Peyer's patch (tissue), 4 donors: ENCODE data around the gene SAMD11. TPM values are rescaled to one million over a fixed set of nuclear protein-coding genes. Genes with fewer than 3 reads are reported as not detected.

Source experiments
- DNase-seq, 3 donors: peaks; one replicate each; pipeline ENCODE4 v3.0.0-alpha.2; 2017 to 2019
- H3K27ac ChIP-seq, 4 donors: fragments of 200-600 bp; sonication (generic); one replicate each; pipeline ENCODE4 v1.5.1; 2016 to 2019
- H3K27me3 ChIP-seq, 2 donors: fragments of 200-600 bp; sonication (generic); one replicate each; pipeline ENCODE4 v1.5.1; 2019
- H3K36me3 ChIP-seq, 3 donors: fragments of 200-600 bp; sonication (generic); one replicate each; pipeline ENCODE4 v1.5.1; 2016 to 2019
- H3K4me1 ChIP-seq, 4 donors: fragments of 200-600 bp; sonication (generic); one replicate each; pipeline ENCODE4 v1.5.1; 2016 to 2019
- H3K4me3 ChIP-seq, 4 donors: fragments of 200-600 bp; sonication (generic); 1 replicate in 3 of 4; 2 replicates in 1 of 4; pipeline ENCODE4 v1.5.1; 2016 to 2019; ENCODE audit warnings: mild to moderate bottlenecking in 1 of 4
- H3K9me3 ChIP-seq, 4 donors: fragments of 200-600 bp; sonication (generic); one replicate each; pipeline ENCODE4 v1.5.1; 2016 to 2019; ENCODE audit warnings: mild to moderate bottlenecking in 1 of 4
- POLR2A ChIP-seq, 2 donors: fragments of 450-650 bp; IDR thresholded peaks; one replicate each; pipeline ENCODE4 v1.5.1; 2017; ENCODE audit warnings: antibody characterized with exemption in 2 of 2, mild to moderate bottlenecking in 2 of 2, moderate library complexity in 2 of 2
- total RNA-seq, 4 donors: library from RNA; depleted of rRNA; stranded (reverse); fragments of >200 nt; gene quantifications; one replicate each; pipeline ENCODE4 v1.1.0, GENCODE V29; 2016
- TF ChIP-seq, protein P1 (sequence below), 6 experiments: fragments of 450-650 bp in 4 of 6; fragments of 200-600 bp in 2 of 6; sonication (generic) in 1 of 6; IDR thresholded peaks; one replicate each; pipeline ENCODE4 v1.5.1; 2017 to 2019; ENCODE audit warnings: antibody characterized with exemption in 6 of 6, mild to moderate bottlenecking in 3 of 6, moderate library complexity in 1 of 6

The SAMD11 gene
- total RNA-seq, 4 donors from 2014 or later = 1.1 to 5.0 (median 2.2) TPM

DNA sequence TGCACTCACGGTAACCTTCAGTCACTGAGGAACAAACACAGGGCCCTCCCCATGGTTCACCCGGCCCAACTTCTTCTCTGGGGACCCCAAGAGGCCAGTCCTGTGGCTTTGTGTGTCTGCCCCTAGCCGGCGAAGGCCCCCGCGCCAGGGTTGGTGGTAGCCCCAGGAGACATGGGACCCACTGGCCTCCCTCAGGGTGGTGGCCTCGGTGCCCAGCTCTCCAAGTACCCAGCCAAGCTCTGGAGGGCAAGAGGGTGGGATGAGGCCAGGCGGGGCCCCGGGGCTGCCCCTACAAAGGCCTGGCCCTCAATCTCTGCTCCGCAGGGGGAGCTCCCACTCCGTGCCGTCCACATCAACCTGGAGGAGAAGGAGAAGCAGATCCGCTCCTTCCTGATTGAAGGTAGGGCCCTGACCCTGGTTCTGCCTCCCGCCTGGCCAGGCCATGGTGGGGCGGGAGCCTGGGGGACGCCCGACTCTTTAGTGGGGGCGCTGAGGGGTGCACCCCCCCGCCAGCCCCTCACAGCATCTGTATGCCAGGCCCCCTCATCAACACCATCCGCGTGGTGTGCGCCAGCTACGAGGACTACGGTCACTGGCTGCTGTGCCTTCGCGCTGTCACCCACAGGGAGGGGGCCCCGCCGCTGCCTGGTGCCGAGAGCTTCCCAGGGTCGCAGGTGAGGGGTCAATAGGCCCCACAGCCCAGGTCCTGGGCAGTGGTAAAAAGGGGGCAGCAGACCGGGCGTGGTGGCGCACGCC is 48.2 kb downstream of the SAMD11 start:
- TF ChIP-seq POLR2A (IDR thresholded peaks at IDR 0.05) = no peak
- TF ChIP-seq, protein P1, sequence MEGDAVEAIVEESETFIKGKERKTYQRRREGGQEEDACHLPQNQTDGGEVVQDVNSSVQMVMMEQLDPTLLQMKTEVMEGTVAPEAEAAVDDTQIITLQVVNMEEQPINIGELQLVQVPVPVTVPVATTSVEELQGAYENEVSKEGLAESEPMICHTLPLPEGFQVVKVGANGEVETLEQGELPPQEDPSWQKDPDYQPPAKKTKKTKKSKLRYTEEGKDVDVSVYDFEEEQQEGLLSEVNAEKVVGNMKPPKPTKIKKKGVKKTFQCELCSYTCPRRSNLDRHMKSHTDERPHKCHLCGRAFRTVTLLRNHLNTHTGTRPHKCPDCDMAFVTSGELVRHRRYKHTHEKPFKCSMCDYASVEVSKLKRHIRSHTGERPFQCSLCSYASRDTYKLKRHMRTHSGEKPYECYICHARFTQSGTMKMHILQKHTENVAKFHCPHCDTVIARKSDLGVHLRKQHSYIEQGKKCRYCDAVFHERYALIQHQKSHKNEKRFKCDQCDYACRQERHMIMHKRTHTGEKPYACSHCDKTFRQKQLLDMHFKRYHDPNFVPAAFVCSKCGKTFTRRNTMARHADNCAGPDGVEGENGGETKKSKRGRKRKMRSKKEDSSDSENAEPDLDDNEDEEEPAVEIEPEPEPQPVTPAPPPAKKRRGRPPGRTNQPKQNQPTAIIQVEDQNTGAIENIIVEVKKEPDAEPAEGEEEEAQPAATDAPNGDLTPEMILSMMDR (IDR thresholded peaks at IDR 0.05) = no peak
- Histone ChIP-seq H3K36me3 (no peaks in the 10 kb centered on the region), H3K9me3 (no peaks in the 10 kb centered on the region), H3K4me1 (peaks cover 0 to 14% (median 9%) of the 10 kb centered on the region in 4 donors), H3K4me3 (no peak overlapping the region), H3K27me3 (peaks cover 0 to 16% of the 10 kb centered on the region in 2 donors), H3K27ac (no peak overlapping the region)
- DNase-seq = no peak

DNA sequence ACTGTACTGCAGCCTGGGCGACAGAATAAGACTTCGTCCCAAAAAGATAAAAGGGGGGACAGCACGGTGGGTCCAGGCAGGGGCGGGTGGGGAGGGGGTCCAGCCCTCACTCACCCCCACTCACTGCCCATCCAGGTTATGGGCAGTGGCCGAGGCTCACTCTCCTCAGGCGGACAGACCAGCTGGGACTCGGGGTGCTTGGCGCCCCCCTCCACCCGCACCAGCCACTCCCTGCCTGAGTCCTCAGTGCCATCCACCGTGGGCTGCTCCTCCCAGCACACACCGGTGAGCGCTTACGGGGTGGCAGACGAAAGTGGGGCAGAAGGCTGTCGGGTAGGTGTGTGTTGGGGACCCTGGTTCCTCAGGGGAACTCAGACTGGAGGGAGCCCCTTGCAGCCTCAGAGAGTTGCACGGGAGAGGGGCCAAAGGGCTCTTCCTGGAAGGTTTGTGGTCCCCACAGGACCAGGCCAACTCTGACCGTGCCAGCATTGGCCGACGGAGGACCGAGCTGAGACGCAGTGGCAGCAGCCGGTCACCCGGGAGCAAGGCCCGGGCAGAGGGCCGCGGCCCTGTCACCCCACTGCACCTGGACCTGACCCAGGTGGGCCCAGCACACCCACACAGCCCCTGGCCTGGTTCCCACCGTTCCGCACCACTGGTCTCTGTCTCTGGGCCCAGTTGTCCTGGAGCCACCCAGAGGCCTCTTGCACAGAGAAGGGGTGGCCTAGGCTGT is 49.2 kb downstream of the SAMD11 start:
- H3K4me1 ChIP-seq = peaks cover 0 to 9% (median 4%) of the 10 kb centered on the region in 4 donors
- H3K4me3 ChIP-seq = no peak overlapping the region
- TF ChIP-seq, protein P1 (IDR thresholded peaks at IDR 0.05) = no peak
- TF ChIP-seq POLR2A (IDR thresholded peaks at IDR 0.05) = no peak
- no peak overlapping the region for H3K27ac ChIP-seq
- DNase-seq = no peak
- peaks cover 0 to 16% of the 10 kb centered on the region in 2 donors for H3K27me3 ChIP-seq
- no peaks in the 10 kb centered on the region for H3K36me3 ChIP-seq
- no peaks in the 10 kb centered on the region for H3K9me3 ChIP-seq

DNA sequence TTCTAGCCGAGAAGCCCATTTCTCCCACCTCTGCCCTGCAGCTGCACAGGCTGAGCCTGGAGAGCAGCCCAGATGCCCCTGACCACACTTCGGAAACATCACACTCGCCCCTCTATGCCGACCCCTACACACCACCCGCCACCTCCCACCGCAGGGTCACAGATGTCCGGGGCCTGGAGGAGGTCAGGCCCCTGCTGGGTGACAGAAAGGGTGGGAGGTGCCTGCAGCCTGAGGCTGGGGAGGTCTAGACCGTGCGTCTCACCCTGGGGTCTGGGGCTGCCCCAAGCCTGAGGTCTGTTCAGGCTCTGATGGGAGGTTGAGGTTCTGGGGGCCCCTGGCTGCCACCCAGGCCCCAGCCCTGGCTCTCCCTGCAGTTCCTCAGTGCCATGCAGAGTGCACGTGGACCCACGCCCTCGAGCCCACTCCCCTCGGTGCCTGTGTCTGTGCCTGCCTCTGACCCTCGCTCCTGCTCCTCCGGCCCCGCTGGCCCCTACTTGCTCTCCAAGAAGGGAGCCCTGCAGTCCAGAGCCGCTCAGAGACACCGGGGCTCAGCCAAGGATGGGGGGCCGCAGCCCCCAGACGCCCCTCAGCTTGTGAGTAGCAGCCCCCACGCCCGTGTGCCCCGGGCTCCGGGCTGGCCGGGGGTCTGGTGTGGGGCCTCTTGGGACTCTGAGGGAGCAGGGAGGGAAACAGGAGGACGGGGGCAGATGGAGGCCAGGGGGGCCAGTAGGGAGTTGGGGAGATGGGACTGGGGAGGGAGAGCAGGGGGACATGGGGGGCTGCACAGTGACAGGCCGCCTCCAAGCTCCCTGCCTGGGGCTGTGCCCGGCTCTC is 50.0 kb downstream of the SAMD11 start:
- H3K4me1 ChIP-seq = peaks cover 0 to 9% (median 4%) of the 10 kb centered on the region in 4 donors
- no peak overlapping the region for H3K27ac ChIP-seq
- peaks cover 0 to 16% of the 10 kb centered on the region in 2 donors for H3K27me3 ChIP-seq
- H3K4me3 ChIP-seq = no peak overlapping the region
- H3K36me3 ChIP-seq = no peaks in the 10 kb centered on the region
- no peak for DNase-seq
- no peak for TF ChIP-seq POLR2A (IDR thresholded peaks at IDR 0.05)
- TF ChIP-seq, protein P1 (IDR thresholded peaks at IDR 0.05) = no peak
- H3K9me3 ChIP-seq = no peaks in the 10 kb centered on the region

DNA sequence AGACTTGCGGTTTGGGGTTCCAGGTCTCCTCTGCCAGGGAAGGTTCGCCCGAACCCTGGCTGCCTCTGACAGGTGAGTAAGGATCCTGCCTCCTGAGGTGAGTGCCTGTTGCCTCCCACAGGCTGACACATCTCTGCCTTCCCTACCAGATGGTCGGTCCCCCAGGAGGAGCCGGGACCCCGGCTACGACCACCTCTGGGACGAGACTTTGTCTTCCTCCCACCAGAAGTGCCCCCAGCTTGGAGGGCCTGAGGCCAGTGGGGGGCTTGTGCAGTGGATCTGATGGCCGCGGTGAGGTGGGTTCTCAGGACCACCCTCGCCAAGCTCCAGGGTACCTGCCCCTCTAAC is 50.5 kb downstream of the SAMD11 start:
- peaks cover 0 to 16% of the 10 kb centered on the region in 2 donors for H3K27me3 ChIP-seq
- no peak overlapping the region for H3K27ac ChIP-seq
- no peak for DNase-seq

More for the DNA sequence above, 50.5 kb downstream of the SAMD11 start:
- no peaks in the 10 kb centered on the region for H3K9me3 ChIP-seq
- no peaks in the 10 kb centered on the region for H3K36me3 ChIP-seq
- H3K4me3 ChIP-seq = no peak overlapping the region
- H3K4me1 ChIP-seq = peaks cover 0 to 9% (median 4%) of the 10 kb centered on the region in 4 donors
- TF ChIP-seq, protein P1 (IDR thresholded peaks at IDR 0.05) = no peak
- TF ChIP-seq POLR2A (IDR thresholded peaks at IDR 0.05) = no peak
